SK-N-SH (cell line): ENCODE data around the gene GOLPH3.

Experiments used
- CTCF ChIP-seq: fragments of 200-600 bp; sonication (generic); IDR thresholded peaks from 2 replicates; pipeline ENCODE4 v1.6.1; 2017; ENCODE audit warnings: antibody characterized with exemption, mild to moderate bottlenecking, moderate library complexity
- EZH2phosphoT487 ChIP-seq: fragments of 200-600 bp; sonication (generic); IDR thresholded peaks from 2 replicates; pipeline ENCODE4 v1.6.1; 2017; ENCODE audit warnings: low read depth, mixed run types, mild to moderate bottlenecking, antibody characterized with exemption, moderate library complexity, borderline replicate concordance
- JUND ChIP-seq: IDR thresholded peaks from 2 replicates; pipeline ENCODE4 v1.4.0; 2012
- MEF2A ChIP-seq: IDR thresholded peaks from 2 replicates; pipeline ENCODE4 v1.4.0; 2012; ENCODE audit warnings: low read depth, borderline replicate concordance
- RAD21 ChIP-seq: IDR thresholded peaks from 2 replicates; pipeline ENCODE4 v1.6.1; 2012; ENCODE audit warnings: mild to moderate bottlenecking, low read length

GRCh38 chr5:32147236-32147635 lies 26.9 kb downstream of the GOLPH3 start:
- TF ChIP-seq JUND: no peak
- no peak for TF ChIP-seq RAD21
- TF ChIP-seq CTCF: no peak
- TF ChIP-seq MEF2A: no peak
- no peak for TF ChIP-seq EZH2phosphoT487
